GM18951 (cell line): ENCODE results near the gene CD33.
"Not testable (repeated sequence)": the region's sequence is repeated elsewhere in the genome, so short reads cannot be mapped to it uniquely, and the experiment has no call there.

Experiments used
- POLR2A ChIP-seq: IDR thresholded peaks from 4 replicates; pipeline ENCODE4 v1.6.1; 2011; ENCODE audit warnings: mild to moderate bottlenecking; ENCODE audit not compliant: insufficient read length, insufficient read depth; ENCODE audit errors: extremely low read depth
- in situ Hi-C: fragments of 300-500 bp; cut with MboI; formaldehyde crosslinking; loops from one replicate; pipeline ENCODE4 v1.12.0; 2022; ENCODE audit warnings: low sequenced_read_pairs, mixed read lengths, inconsistent platforms; ENCODE audit not compliant: unreplicated experiment

The CD33 gene

DNA sequence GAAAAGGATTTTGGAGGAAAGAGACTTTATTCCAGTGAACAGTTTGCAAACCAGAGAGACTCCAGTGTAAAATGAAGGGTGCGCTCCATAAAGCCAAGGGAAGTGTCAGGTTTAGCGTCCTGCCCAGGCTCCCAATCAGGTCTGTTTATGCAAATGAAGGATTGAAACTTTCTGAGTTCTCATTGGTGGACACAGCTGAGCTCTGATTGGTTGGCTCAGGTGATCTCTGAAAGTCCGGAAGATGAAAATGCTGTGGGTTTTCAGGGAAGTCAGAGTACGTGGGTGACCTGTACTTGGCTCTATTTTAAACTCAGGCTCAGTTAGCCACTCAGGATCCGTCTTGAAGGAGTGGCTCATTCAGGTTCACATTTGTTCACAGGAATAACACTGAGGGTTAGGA, 28.7 kb upstream of the CD33 start:
- in situ Hi-C loops: no loop called here

GRCh38 chr19:51198641-51199040, 26.2 kb upstream of the CD33 start:
- in situ Hi-C loops: no loop called here
- no peak for TF ChIP-seq POLR2A

More for the DNA sequence above, 28.7 kb upstream of the CD33 start:
- TF ChIP-seq POLR2A: no peak

GRCh38 chr19:51200071-51200666, 24.7 kb upstream of the CD33 start:
- in situ Hi-C loops: no loop called here
- TF ChIP-seq POLR2A: no peak

- in situ Hi-C loops: no loop called here
- TF ChIP-seq POLR2A: no peak
Measured at GRCh38 chr19:51201712-51202111, 23.2 kb upstream of the CD33 start.

GRCh38 chr19:51203916-51204315, 21.0 kb upstream of the CD33 start:
- in situ Hi-C loops: no loop called here
- no peak for TF ChIP-seq POLR2A

GRCh38 chr19:51204321-51204720, 20.6 kb upstream of the CD33 start:
- no peak for TF ChIP-seq POLR2A
- in situ Hi-C loops: no loop called here

- TF ChIP-seq POLR2A: no peak
- in situ Hi-C loops: no loop called here
Measured at GRCh38 chr19:51207747-51208146, 17.1 kb upstream of the CD33 start.

GRCh38 chr19:51210191-51210784, 14.6 kb upstream of the CD33 start:
- no peak for TF ChIP-seq POLR2A
- in situ Hi-C loops: no loop called here

DNA sequence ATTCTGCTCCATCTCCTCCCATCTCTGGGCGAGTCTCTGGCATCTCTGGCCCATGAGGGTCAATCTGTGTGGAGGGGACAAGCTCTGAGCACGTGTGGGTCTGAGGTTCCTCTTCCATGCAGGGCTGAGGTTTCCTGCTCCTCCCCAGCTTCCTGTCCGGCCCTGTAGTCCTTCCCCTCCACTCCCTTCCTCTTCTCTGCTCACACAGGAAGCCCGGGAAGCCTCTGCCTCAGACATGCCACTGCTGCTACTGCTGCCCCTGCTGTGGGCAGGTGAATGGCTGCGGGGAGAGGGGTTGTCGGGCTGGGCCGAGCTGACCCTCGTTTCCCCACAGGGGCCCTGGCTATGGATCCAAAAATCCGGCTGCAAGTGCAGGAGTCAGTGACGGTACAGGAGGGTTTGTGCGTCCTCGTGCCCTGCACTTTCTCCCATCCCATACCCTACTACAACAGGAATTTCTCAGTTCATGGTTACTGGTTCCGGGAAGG, 14.0 kb upstream of the CD33 start:
- in situ Hi-C loops: not testable (repeated sequence)

- TF ChIP-seq POLR2A: no peak
Measured at GRCh38 chr19:51211833-51212232, 13.0 kb upstream of the CD33 start.

DNA sequence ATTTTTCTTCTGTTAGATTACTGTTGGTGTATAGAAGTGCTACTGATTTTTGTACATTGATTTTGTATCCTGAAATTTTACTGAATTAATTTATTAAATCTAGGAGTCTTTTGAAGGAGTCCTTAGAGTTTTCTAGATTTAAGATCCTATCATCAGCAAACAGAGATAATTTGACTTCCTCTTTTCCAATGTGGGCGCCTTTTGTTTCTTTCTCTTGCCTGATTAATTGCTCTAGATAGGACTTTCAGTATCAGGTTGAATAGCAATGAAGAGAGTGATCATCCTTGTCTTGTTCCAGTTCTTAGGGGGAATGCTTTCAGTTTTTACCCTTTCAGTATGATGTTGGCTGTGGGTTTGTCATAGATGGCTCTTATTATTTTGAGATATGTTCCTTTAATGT, 5.6 kb upstream of the CD33 start:
- in situ Hi-C loops: no loop called here
- TF ChIP-seq POLR2A: no peak

More at GRCh38 chr19:51211833-51212232, 13.0 kb upstream of the CD33 start:
- in situ Hi-C loops: no loop called here

GRCh38 chr19:51219971-51220370, 4.9 kb upstream of the CD33 start:
- in situ Hi-C loops: no loop called here
- no peak for TF ChIP-seq POLR2A

GRCh38 chr19:51220996-51221395, 3.9 kb upstream of the CD33 start:
- in situ Hi-C loops: no loop called here
- no peak for TF ChIP-seq POLR2A

GRCh38 chr19:51224163-51224641, 678 bp upstream of the CD33 start:
- in situ Hi-C loops: no loop called here
- no peak for TF ChIP-seq POLR2A
